Peyer's patch (tissue), 4 donors: ENCODE data around the gene CCDC73.

Experiments
- POLR2A ChIP-seq, 2 donors: fragments of 450-650 bp; IDR thresholded peaks; one replicate each; pipeline ENCODE4 v1.5.1; 2017; ENCODE audit warnings: antibody characterized with exemption in 2 of 2, mild to moderate bottlenecking in 2 of 2, moderate library complexity in 2 of 2
- TF ChIP-seq, protein P1 (sequence below), 6 experiments: fragments of 450-650 bp in 4 of 6; fragments of 200-600 bp in 2 of 6; sonication (generic) in 1 of 6; IDR thresholded peaks; one replicate each; pipeline ENCODE4 v1.5.1; 2017 to 2019; ENCODE audit warnings: antibody characterized with exemption in 6 of 6, mild to moderate bottlenecking in 3 of 6, moderate library complexity in 1 of 6

DNA sequence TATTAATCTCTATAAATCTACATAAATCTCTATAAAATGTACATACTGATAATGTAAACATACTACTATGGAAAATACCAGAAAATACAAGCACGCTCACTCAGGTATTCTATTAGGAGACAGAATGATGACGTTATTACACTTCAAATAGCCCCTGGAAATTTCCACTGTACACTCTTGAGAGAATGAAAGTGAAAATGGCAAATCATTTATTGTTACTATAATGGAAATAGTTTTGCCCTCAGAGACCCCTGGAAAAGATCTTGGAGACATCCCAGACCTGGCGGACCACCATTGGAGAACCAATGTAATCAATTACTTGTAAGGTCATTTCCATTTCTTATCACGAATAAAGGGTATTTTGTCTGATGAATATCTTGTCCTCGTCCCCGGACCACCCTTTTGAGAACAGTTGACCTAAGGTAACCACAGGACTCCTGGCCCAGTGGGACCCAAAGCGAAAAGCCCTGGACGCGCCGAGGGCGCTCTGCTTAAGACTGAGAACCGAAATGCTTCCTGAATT, 34.8 kb upstream of the CCDC73 start:
- TF ChIP-seq, protein P1, sequence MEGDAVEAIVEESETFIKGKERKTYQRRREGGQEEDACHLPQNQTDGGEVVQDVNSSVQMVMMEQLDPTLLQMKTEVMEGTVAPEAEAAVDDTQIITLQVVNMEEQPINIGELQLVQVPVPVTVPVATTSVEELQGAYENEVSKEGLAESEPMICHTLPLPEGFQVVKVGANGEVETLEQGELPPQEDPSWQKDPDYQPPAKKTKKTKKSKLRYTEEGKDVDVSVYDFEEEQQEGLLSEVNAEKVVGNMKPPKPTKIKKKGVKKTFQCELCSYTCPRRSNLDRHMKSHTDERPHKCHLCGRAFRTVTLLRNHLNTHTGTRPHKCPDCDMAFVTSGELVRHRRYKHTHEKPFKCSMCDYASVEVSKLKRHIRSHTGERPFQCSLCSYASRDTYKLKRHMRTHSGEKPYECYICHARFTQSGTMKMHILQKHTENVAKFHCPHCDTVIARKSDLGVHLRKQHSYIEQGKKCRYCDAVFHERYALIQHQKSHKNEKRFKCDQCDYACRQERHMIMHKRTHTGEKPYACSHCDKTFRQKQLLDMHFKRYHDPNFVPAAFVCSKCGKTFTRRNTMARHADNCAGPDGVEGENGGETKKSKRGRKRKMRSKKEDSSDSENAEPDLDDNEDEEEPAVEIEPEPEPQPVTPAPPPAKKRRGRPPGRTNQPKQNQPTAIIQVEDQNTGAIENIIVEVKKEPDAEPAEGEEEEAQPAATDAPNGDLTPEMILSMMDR (IDR thresholded peaks at IDR 0.05) = no peak
- TF ChIP-seq POLR2A (IDR thresholded peaks at IDR 0.05) = no peak
